C4-2B (cell line): ENCODE results near the gene STX17.

ENCODE experiments used
- H3K27ac ChIP-seq: fragments of 450-650 bp; 2 replicates; pipeline ENCODE4 v1.5.1; 2017
- CTCF ChIP-seq: fragments of 450-650 bp; conservative IDR thresholded peaks from 2 replicates; pipeline ENCODE4 v1.5.1; 2017; ENCODE audit warnings: mild to moderate bottlenecking
- ZFX ChIP-seq: fragments of 450-650 bp; IDR thresholded peaks from 2 replicates; pipeline ENCODE4 v1.6.1; 2017

Gene STX17

GRCh38 chr9:100014846-100015245 lies 108.4 kb downstream of the STX17 start:
- TF ChIP-seq ZFX (no peak), CTCF (no peak)
- no peak overlapping the region for H3K27ac ChIP-seq

GRCh38 chr9:100019541-100019940 lies 113.1 kb downstream of the STX17 start:
- H3K27ac ChIP-seq: no peak overlapping the region
- TF ChIP-seq CTCF (no peak), ZFX (no peak)
